Osteocyte (in vitro differentiated cells): ENCODE results near the gene BRD9. TPM values are rescaled to one million over a fixed set of nuclear protein-coding genes. Genes with fewer than 3 reads are reported as not detected.

ENCODE experiments used
- DNase-seq: peaks from one replicate; pipeline ENCODE4 v3.0.0; 2021; ENCODE audit warnings: mixed read lengths; ENCODE audit not compliant: unreplicated experiment; ENCODE audit errors: extremely low spot score
- H3K27ac Mint-ChIP-seq: one replicate; pipeline ENCODE4 v1.8.0; 2021; ENCODE audit warnings: mild to moderate bottlenecking, mixed read lengths; ENCODE audit not compliant: unreplicated experiment
- H3K27me3 Mint-ChIP-seq: one replicate; pipeline ENCODE4 v1.8.0; 2021; ENCODE audit warnings: mixed read lengths; ENCODE audit not compliant: unreplicated experiment
- H3K36me3 Mint-ChIP-seq: one replicate; pipeline ENCODE4 v1.8.0; 2021; ENCODE audit warnings: mixed read lengths; ENCODE audit not compliant: unreplicated experiment
- H3K4me1 Mint-ChIP-seq: one replicate; pipeline ENCODE4 v1.8.0; 2021; ENCODE audit warnings: mixed read lengths; ENCODE audit not compliant: unreplicated experiment
- H3K4me3 Mint-ChIP-seq: one replicate; pipeline ENCODE4 v1.8.0; 2021; ENCODE audit warnings: mild to moderate bottlenecking, moderate library complexity, mixed read lengths; ENCODE audit not compliant: unreplicated experiment
- H3K9me3 Mint-ChIP-seq: one replicate; pipeline ENCODE4 v1.8.0; 2021; ENCODE audit warnings: mixed read lengths; ENCODE audit not compliant: unreplicated experiment
- total RNA-seq: library from RNA; stranded (reverse); gene quantifications from 2 replicates; pipeline ENCODE4 v1.2.1, GENCODE V29; 2021
- TF ChIP-seq, protein P1 (sequence below): fragments of 200-600 bp; sonication (generic); IDR thresholded peaks from 2 replicates; pipeline ENCODE4 v1.5.0; 2021; ENCODE audit warnings: antibody characterized with exemption, mild to moderate bottlenecking, moderate library complexity

BRD9 gene
- total RNA-seq, 1 donor from 2014 or later: 39.4 TPM

DNA sequence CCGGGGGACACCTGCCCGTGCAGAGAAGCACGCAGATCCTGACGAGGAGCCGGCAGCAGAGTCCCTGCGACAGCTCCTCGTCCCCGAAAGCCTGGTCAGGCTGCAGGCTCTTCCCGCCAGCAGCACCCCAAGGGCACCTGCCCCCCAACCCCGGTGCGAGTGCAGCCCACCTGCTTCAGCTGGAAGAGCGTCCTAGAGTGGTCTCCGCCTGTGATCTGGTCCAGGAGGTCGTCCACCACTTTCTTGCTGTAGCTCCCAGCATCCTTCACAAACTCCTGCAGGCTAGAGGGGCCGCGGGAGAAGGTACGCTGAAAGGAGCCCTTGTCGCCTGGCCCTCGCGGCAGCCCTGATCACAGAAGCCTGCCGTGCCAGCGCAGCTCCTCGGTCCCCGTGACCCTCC lies 16.7 kb downstream of the BRD9 start:
- H3K27ac Mint-ChIP-seq: no peak overlapping the region
- H3K4me1 Mint-ChIP-seq: no peaks in the 10 kb centered on the region
- no peaks in the 10 kb centered on the region for H3K27me3 Mint-ChIP-seq
- TF ChIP-seq, protein P1, sequence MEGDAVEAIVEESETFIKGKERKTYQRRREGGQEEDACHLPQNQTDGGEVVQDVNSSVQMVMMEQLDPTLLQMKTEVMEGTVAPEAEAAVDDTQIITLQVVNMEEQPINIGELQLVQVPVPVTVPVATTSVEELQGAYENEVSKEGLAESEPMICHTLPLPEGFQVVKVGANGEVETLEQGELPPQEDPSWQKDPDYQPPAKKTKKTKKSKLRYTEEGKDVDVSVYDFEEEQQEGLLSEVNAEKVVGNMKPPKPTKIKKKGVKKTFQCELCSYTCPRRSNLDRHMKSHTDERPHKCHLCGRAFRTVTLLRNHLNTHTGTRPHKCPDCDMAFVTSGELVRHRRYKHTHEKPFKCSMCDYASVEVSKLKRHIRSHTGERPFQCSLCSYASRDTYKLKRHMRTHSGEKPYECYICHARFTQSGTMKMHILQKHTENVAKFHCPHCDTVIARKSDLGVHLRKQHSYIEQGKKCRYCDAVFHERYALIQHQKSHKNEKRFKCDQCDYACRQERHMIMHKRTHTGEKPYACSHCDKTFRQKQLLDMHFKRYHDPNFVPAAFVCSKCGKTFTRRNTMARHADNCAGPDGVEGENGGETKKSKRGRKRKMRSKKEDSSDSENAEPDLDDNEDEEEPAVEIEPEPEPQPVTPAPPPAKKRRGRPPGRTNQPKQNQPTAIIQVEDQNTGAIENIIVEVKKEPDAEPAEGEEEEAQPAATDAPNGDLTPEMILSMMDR: no peak
- no peak for DNase-seq
- no peaks in the 10 kb centered on the region for H3K9me3 Mint-ChIP-seq
- H3K4me3 Mint-ChIP-seq: no peak overlapping the region
- peaks cover 49% of the 10 kb centered on the region for H3K36me3 Mint-ChIP-seq

DNA sequence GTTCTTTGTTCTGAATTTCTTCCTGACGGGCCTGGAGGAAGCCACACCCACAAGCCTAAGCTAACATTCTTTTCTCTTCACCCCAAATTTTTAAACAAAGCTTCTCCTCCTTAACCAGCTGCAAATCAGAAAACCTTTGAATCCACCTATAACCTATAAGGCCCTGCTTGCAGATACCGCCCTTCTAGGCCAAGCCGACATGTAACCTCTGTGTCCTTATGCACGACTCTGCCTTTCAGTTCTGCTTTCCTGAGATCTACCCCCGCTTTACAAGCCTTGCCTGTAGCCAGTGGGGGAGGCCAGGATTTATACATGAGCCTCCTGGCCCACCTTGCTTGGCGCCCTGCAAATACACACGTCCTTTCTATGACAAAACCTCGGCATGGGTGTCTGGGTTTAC lies 19.3 kb downstream of the BRD9 start:
- TF ChIP-seq, protein P1: no peak
- DNase-seq: no peak
- Mint-ChIP-seq H3K27ac (no peak overlapping the region), H3K36me3 (peaks cover 66% of the 10 kb centered on the region), H3K4me3 (no peak overlapping the region), H3K4me1 (no peaks in the 10 kb centered on the region), H3K9me3 (no peaks in the 10 kb centered on the region), H3K27me3 (no peaks in the 10 kb centered on the region)

DNA sequence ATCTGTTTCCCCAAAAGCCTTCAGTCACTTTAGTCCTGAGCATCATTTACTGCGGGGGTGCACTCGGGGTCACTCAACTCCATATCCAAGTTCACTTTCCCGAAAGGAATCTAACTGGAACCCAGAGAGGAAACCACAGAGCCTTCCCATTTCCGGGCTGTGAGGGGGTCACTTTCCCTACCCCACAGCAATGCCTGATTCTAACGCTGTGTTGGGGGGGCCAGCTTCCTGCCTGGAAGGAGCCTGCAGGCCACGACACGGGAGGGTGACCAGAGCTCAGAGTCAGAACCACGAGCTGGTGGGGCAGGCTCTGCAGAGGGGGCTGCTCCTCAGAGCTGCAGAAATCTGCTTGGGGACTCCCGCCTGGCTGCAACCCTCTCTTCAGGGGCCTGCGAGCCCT lies 20.3 kb downstream of the BRD9 start:
- no peaks in the 10 kb centered on the region for H3K9me3 Mint-ChIP-seq
- no peaks in the 10 kb centered on the region for H3K27me3 Mint-ChIP-seq
- H3K4me3 Mint-ChIP-seq: no peak overlapping the region
- H3K4me1 Mint-ChIP-seq: no peaks in the 10 kb centered on the region
- H3K27ac Mint-ChIP-seq: no peak overlapping the region
- DNase-seq: no peak
- TF ChIP-seq, protein P1: no peak
- H3K36me3 Mint-ChIP-seq: peaks cover 68% of the 10 kb centered on the region

DNA sequence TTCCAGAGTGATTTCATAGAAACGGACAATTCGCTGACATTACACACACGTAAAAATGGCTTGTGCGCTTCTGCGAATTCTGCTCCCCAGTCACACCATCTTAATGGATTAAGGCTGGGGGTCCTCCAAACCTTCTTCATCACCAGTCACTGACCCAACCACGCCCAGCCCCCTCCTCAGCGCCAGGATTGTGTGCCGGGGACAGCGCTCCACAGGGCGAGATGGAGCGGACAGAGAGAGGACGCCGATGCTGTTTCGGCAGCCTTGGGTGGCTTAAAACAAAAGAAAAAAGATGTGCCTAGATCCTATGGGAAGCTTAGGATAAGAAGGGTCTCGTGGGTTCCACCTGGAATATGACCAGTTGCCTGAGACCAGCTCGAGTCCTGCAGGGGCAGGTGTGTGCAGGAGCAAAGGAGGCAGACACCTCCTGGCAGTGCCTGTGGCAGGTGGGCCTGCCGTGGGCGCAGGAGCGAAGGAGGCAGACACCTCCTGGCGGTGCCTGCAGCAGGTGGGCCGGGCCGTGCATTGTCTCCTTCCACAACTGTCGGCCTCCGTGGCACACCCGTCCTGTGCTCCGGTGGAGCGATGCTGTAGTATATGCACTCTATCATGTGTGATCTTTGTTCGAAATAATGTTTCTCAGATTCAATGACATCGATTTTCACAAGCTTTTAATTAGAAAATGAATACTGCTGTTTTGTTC lies 20.9 kb downstream of the BRD9 start:
- H3K36me3 Mint-ChIP-seq: peaks cover 67% of the 10 kb centered on the region
- TF ChIP-seq, protein P1: no peak
- H3K27ac Mint-ChIP-seq: no peak overlapping the region
- no peaks in the 10 kb centered on the region for H3K9me3 Mint-ChIP-seq
- no peaks in the 10 kb centered on the region for H3K27me3 Mint-ChIP-seq
- no peak for DNase-seq
- H3K4me3 Mint-ChIP-seq: no peak overlapping the region
- H3K4me1 Mint-ChIP-seq: no peaks in the 10 kb centered on the region

DNA sequence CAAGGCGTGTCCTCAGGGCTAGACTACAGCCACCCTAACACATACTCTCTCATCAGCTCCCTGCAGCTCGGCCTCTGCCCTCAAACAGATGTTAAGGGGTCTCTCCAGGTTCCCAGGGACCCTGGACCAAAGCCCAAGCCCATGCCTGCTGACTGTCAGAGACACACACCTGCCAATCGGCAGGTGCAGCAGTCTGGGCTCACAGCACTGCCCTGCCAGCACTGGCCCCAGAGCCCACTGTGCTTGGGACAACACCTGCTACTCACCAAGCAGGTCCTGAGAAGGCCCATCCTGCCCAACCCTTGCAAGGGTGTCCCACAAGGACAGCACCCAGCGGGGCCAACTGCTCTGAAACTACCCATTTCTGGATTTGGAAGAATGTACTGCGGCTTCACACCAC lies 21.6 kb downstream of the BRD9 start:
- Mint-ChIP-seq H3K36me3 (peaks cover 72% of the 10 kb centered on the region), H3K9me3 (no peaks in the 10 kb centered on the region), H3K27ac (no peak overlapping the region), H3K4me1 (no peaks in the 10 kb centered on the region), H3K27me3 (no peaks in the 10 kb centered on the region), H3K4me3 (no peak overlapping the region)
- TF ChIP-seq, protein P1: no peak
- no peak for DNase-seq
